Fibroblast of lung (primary cell): ENCODE data around the gene UBR4. TPM values are rescaled to one million over a fixed set of nuclear protein-coding genes. Genes with fewer than 3 reads are reported as not detected.
A peak's percentile ranks its signal among the peaks of the same experiment; 100 is the strongest.

Source experiments
- DNase-seq, 2 donors: peaks; one replicate each; pipeline versions ENCODE4 v3.0.0 to v3.0.0-alpha.2; 2010; ENCODE audit warnings: low read depth in 2 of 2
- H2AFZ ChIP-seq: 2 replicates; pipeline ENCODE4 v1.5.1; 2012; ENCODE audit warnings: low read length, control low read depth, inconsistent platforms
- H3K27ac ChIP-seq: 2 replicates; pipeline ENCODE4 v1.5.1; 2011; ENCODE audit warnings: low read length, control low read depth; ENCODE audit not compliant: insufficient read depth
- H3K27me3 ChIP-seq: 2 replicates; pipeline ENCODE4 v1.5.1; 2011; ENCODE audit warnings: mild to moderate bottlenecking, low read length; ENCODE audit not compliant: control insufficient read depth, insufficient read depth
- H3K36me3 ChIP-seq: 2 replicates; pipeline ENCODE4 v1.5.1; 2011; ENCODE audit warnings: low read length; ENCODE audit not compliant: control insufficient read depth, insufficient read depth
- H3K4me1 ChIP-seq: 2 replicates; pipeline ENCODE4 v1.5.1; 2011; ENCODE audit warnings: low read length; ENCODE audit not compliant: control insufficient read depth, insufficient read depth; ENCODE audit errors: extremely low read depth
- H3K4me2 ChIP-seq: 2 replicates; pipeline ENCODE4 v1.5.1; 2011; ENCODE audit warnings: low read length, control low read depth; ENCODE audit not compliant: insufficient read depth; ENCODE audit errors: extremely low read depth
- H3K4me3 ChIP-seq, 4 experiments: fragments of 200-600 bp in 1 of 4; sonication (generic) in 1 of 4; replicated peaks in 1 of 4; 2 replicates each; pipeline ENCODE4 v1.5.1; 2011 to 2016; ENCODE audit warnings: low read length in 4 of 4, low read depth in 3 of 4, mild to moderate bottlenecking in 3 of 4, control low read depth in 2 of 4, inconsistent platforms in 1 of 4, mixed read lengths in 1 of 4; ENCODE audit not compliant: insufficient read depth in 1 of 4; ENCODE audit errors: control extremely low read depth in 1 of 4
- H3K79me2 ChIP-seq: 2 replicates; pipeline ENCODE4 v1.5.1; 2012; ENCODE audit warnings: mild to moderate bottlenecking, low read length, inconsistent platforms; ENCODE audit not compliant: control insufficient read depth, insufficient read depth
- H3K9ac ChIP-seq: 2 replicates; pipeline ENCODE4 v1.5.1; 2011; ENCODE audit warnings: mild to moderate bottlenecking, low read length, control low read depth; ENCODE audit not compliant: insufficient read depth
- H3K9me3 ChIP-seq: 2 replicates; pipeline ENCODE4 v1.5.1; 2012; ENCODE audit warnings: low read depth, low read length; ENCODE audit not compliant: control insufficient read depth, insufficient read depth
- H4K20me1 ChIP-seq: 2 replicates; pipeline ENCODE4 v1.5.1; 2011; ENCODE audit warnings: low read length; ENCODE audit not compliant: control insufficient read depth, insufficient read depth; ENCODE audit errors: extremely low read depth
- EZH2 ChIP-seq: IDR thresholded peaks from 2 replicates; pipeline ENCODE4 v1.5.1; 2012; ENCODE audit warnings: low read length, control low read depth, mild to moderate bottlenecking; ENCODE audit errors: missing control alignments
- polyA plus RNA-seq, 2 donors: library from polyadenylated mRNA; depleted of rRNA in 1 of 2; stranded (reverse) in 1 of 2; unstranded in 1 of 2; fragments of >200 nt; gene quantifications; 2 replicates each; pipeline ENCODE4 v1.2.1, GENCODE V29; 2011 to 2012; ENCODE audit warnings: missing spikeins in 1 of 2
- total RNA-seq: library from RNA; depleted of rRNA; stranded (reverse); fragments of >200 nt; gene quantifications from 2 replicates; pipeline ENCODE4 v1.2.1, GENCODE V29; 2014
- TF ChIP-seq, protein P1 (sequence below), 2 donors: IDR thresholded peaks in 1 of 2; conservative IDR thresholded peaks in 1 of 2; 1 replicate in 1 of 2; 2 replicates in 1 of 2; pipeline ENCODE4 v1.5.1; 2011 to 2012; ENCODE audit warnings: low read length in 2 of 2, control low read depth in 1 of 2, inconsistent platforms in 1 of 2, low read depth in 1 of 2, mild to moderate bottlenecking in 1 of 2

Gene UBR4
- total and polyA plus RNA-seq, 2 donors (not counting 1 experiment from before 2014, with no cell fraction given): 32.0 to 164 TPM

DNA sequence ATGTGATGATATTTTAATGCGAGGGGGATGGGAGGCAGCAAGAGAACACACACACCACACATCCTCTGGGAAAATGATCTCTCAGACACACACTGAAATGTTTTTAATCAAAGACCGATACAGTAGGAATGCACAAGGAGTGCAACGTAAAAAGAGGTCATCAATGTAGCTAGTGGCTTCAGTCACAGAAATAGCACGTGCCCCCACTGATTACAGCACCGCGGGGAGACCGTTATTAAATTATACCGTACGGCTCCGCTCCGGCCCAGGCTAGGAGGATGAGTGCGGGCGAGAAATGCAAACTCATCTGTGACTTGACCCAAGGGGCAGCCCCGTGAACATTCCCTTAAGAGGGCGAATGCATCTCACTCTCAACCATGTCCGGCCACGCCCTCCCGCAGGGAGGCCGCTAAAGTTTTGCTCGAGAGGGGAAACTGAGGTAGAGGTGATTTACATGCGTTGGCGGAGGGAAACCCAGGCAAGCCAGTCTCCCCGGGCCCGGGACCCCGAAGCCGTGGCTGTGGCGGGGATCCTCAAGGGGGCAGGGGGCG is 552 bp downstream of the UBR4 start:
- H3K79me2 ChIP-seq: peaks cover 83% of the 10 kb centered on the region
- peak overlapping the region; percentile 98 for H3K27ac ChIP-seq
- peak; percentile 49 to 62 for DNase-seq
- no peaks in the 10 kb centered on the region for H3K9me3 ChIP-seq
- H3K4me3 ChIP-seq: peak overlapping the region; percentile 80 to 98 (median 91)
- H3K4me2 ChIP-seq: peak overlapping the region; percentile 65
- no peaks in the 10 kb centered on the region for H3K27me3 ChIP-seq
- peaks cover 9% of the 10 kb centered on the region for H3K4me1 ChIP-seq
- H3K36me3 ChIP-seq: no peaks in the 10 kb centered on the region
- peaks cover 2% of the 10 kb centered on the region for H4K20me1 ChIP-seq
- H2AFZ ChIP-seq: no peak overlapping the region
- peak overlapping the region; percentile 99 for H3K9ac ChIP-seq
- no peak for TF ChIP-seq EZH2
- TF ChIP-seq, protein P1, sequence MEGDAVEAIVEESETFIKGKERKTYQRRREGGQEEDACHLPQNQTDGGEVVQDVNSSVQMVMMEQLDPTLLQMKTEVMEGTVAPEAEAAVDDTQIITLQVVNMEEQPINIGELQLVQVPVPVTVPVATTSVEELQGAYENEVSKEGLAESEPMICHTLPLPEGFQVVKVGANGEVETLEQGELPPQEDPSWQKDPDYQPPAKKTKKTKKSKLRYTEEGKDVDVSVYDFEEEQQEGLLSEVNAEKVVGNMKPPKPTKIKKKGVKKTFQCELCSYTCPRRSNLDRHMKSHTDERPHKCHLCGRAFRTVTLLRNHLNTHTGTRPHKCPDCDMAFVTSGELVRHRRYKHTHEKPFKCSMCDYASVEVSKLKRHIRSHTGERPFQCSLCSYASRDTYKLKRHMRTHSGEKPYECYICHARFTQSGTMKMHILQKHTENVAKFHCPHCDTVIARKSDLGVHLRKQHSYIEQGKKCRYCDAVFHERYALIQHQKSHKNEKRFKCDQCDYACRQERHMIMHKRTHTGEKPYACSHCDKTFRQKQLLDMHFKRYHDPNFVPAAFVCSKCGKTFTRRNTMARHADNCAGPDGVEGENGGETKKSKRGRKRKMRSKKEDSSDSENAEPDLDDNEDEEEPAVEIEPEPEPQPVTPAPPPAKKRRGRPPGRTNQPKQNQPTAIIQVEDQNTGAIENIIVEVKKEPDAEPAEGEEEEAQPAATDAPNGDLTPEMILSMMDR (conservative IDR thresholded peaks at IDR 0.05 in 1 of 2, IDR thresholded peaks at IDR 0.05 in 1 of 2; ENCODE audit: low read depth in 1 of 2, low read length in 2 of 2): no peak

DNA sequence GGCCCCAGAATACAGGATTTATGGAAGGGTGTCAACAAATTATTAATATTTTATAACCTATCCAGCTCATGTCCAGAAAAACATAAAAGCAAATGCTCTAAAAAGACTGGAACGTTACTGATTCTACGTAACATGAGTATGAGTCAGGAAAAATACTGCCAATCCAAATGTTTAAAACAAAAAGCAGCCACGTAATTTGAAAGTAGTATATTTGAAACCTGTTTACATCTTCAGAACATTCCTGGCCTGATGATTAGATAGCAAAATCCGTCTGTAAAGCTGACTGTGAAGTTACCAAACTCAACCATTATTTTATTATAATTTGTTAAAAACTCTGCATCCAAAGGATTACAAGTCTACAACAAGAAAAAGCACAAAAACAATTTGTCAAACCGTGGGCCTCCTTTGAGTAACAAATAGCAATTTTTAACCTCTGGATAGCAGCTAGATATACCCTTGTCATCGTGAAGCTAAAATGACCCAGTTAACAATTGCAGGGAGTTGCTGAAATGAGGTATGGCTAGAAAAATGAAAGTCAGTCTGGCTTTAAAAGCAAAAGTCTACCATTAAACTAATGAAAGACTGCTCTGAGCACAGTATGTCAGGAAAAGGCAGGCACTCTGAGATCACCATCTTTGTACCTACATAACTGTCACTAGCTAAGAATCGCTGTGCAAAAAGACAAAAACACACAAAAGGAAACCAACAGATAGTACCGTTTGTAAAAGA is 1.2 kb downstream of the UBR4 start:
- Histone ChIP-seq H3K36me3 (no peaks in the 10 kb centered on the region), H3K27ac (peak overlapping the region; percentile 98), H3K9me3 (no peaks in the 10 kb centered on the region), H3K4me2 (peak overlapping the region; percentile 65), H3K79me2 (peaks cover 87% of the 10 kb centered on the region), H3K4me1 (peaks cover 9% of the 10 kb centered on the region), H2AFZ (no peak overlapping the region), H3K27me3 (no peaks in the 10 kb centered on the region), H3K9ac (peak overlapping the region; percentile 99), H4K20me1 (peaks cover 2% of the 10 kb centered on the region), H3K4me3 (peak overlapping the region; percentile 80 to 98 (median 91))
- TF ChIP-seq EZH2: no peak
- TF ChIP-seq, protein P1 (conservative IDR thresholded peaks at IDR 0.05 in 1 of 2, IDR thresholded peaks at IDR 0.05 in 1 of 2; ENCODE audit: low read depth in 1 of 2, low read length in 2 of 2): no peak
- DNase-seq: peak; percentile 73 to 85

DNA sequence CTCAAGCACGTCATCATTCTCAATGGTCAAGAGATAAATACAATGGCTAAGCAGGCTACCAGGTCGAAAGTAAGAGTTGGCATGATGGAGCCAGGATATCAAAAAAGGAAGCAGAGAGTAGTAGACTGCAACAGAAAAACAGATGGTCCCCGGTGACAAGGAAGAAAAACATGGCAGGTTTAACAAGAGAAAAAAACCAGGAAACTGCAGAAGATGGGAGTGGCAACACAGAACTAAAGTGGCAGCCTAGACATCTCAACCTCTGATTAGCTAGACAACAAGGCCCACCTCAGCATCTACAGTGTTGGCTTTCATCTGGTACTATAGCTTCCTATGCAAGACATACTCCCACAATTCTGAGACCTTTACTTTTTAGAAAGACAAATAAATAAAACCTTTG is 3.1 kb downstream of the UBR4 start:
- Histone ChIP-seq H3K4me2 (no peak overlapping the region), H3K27me3 (no peaks in the 10 kb centered on the region), H3K4me1 (peaks cover 10% of the 10 kb centered on the region), H3K9ac (no peak overlapping the region), H3K27ac (no peak overlapping the region), H3K4me3 (no peak overlapping the region), H3K9me3 (no peaks in the 10 kb centered on the region), H2AFZ (no peak overlapping the region), H3K79me2 (peaks cover 95% of the 10 kb centered on the region), H3K36me3 (no peaks in the 10 kb centered on the region), H4K20me1 (peaks cover 5% of the 10 kb centered on the region)
- TF ChIP-seq, protein P1 (conservative IDR thresholded peaks at IDR 0.05 in 1 of 2, IDR thresholded peaks at IDR 0.05 in 1 of 2; ENCODE audit: low read depth in 1 of 2, low read length in 2 of 2): no peak
- no peak for TF ChIP-seq EZH2
- no peak for DNase-seq
